GM18867 (cell line): ENCODE data around the gene EPB41L5.
A peak's percentile ranks its signal among the peaks of the same experiment; 100 is the strongest.
"Not testable (repeated sequence)": the region's sequence is repeated elsewhere in the genome, so short reads cannot be mapped to it uniquely, and the experiment has no call there.

ENCODE experiments used
- ATAC-seq: cut with Tn5 transposase; IDR thresholded peaks from one replicate; pipeline ENCODE4 v1.9.1; 2021; ENCODE audit warnings: mild to moderate bottlenecking, moderate library complexity; ENCODE audit not compliant: unreplicated experiment

The EPB41L5 gene

DNA sequence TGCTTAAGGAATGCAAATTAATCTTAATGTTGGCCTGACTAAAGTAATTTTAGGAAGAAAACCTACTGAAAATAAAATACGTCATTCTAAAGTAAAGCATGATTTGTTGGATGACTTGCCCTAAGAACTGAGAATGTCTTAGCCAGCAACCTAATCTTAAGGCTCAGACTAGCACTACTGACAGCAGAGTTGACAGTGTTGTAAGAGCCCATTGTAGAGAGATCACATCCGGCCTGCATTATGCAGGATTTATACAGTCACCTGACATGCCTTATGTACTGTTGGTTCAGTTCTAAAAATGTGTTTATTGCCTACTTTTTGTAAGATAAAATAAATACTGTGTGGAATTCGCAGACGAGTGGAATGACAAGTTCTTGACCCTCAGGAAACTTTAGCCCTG is 128.0 kb downstream of the EPB41L5 start:
- ATAC-seq = no peak

DNA sequence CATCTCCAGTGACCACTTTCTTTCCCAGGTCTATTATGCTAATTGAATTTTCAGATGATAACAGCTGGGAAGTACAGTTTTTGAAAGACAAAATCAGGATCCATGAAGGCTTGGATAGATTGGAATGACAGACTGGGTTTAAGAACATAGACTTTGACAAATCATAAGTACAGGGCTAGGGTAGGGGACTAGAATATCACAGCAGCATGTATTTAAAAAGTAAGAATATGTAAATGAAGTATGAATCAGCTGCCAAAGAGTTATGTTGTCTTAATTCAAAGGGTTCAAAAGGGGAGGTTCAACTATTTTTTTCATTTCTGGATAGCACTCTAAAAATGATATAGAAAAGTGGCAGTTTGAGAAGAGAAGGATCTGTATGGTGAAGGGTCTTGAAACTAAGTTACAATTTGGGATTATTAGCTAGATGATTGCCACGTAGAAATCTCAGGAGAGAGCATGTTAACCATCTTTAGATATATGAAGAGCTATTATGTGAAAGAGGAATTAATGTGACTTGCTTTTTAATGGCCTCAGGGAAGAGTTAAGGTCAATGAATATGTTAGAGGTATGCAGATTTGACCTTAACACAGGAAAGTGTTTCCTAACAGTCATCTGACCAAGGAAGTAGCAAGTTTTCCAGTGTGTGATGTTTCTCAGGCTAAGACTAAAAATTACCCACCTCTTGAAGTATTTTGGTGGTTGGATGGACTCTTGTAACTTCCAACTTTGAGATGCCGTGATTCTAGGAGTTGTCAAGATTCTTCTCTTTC is 128.6 kb downstream of the EPB41L5 start:
- no peak for ATAC-seq

DNA sequence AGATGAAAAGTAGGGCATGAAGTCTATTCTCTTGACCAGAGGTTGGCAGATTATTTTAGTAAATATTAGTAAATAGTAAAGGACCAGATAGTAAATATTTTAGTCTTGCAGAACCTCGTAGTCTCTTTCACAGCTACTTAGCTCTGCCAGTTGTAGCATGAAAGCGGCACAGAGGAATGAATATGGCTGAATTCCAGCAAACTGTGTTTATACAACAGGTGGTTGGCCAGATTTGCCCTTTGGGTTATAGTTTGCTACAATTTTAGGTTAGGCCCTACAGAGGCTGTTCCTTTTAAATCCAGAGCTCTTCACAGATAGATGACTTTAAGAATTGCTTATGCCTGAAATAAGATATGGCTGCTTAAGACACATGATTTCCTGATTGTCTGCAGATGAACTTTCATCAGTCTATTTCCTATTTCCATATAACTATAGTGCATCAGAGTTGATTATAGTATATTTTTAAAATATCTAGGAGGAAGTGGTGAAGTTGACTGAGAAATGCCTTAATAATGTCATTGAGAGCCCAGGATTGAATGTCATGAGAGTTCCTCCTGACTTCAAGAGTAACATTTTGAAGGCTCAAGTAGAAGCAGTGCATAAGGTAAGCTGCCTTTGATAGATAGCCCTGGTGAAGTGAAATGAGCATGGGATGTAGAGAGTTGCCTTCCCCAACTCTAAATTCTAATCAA is 129.8 kb downstream of the EPB41L5 start:
- no peak for ATAC-seq

DNA sequence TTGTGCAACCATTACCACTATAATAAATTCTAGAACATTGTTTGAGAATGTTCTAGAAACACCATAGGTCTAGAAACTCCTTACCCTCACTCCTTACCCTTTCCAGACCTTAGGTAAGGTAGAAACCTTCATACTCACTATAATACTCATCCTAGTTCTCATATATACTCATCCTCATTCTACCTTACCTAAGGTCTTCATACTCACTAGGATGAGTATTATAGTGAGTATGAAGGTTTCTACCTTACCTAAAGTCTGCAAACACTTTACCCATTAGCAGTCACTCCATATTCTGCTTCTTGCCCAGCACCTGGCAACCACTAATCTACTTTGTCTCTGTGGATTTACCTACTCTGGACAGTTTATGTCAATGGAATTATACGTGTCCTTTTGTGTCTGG is 135.4 kb downstream of the EPB41L5 start:
- no peak for ATAC-seq

DNA sequence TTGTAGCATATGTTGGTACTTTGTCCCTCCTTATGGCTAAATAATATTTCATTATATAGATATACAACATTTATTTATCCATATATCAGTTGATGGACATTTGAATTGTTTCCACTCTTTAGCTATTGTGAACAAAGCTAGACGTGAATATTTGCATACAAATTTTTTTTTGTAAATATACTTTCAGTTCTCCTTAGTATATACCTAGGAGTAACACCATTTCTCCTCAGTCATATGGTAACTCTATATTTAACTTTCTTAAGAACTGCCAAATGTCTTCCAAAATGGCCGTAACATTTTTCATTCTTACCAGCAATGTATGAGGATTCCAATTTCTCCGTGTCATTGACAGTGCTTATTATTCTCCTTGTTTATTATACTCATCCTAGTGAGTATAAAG is 135.8 kb downstream of the EPB41L5 start:
- no peak for ATAC-seq

DNA sequence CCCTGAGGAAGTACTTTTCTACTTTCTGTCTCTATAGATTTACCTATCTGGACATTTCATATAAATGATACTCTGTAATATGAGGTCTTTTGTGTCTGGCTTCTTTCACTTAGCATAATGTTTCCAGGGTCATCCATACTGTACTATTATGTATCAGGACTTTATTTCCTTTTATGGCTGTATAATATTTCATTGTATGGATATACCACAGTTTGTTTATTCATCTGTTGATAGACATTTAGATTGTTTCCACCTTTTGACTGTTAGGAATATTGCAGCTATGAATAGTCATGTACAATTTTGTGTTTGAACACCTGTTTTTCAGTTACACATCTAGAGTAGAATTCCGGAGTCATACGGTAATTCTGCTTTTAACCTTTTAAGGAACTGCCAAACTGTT is 136.5 kb downstream of the EPB41L5 start:
- ATAC-seq = no peak

DNA sequence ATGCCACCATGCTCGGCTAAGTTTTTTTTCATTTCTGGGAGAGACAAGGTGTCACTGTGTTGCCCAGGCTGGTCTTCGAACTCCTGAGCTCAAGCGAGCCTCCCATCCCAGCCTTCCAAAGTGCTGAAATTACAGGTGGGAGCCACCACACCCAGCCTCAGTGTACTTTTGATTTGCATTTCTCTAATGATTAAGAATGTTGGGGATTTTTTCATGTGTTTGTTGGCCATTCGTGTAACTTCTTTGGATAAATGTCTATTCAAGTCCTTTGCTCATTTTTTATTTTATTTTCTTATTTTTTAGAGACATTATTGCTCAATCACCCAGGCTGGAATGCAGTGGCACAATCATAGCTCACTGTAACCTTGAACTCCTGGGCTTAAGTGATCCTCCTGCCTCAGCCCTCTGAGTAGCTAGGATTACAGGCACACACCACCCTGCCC is 137.2 kb downstream of the EPB41L5 start:
- no peak for ATAC-seq

DNA sequence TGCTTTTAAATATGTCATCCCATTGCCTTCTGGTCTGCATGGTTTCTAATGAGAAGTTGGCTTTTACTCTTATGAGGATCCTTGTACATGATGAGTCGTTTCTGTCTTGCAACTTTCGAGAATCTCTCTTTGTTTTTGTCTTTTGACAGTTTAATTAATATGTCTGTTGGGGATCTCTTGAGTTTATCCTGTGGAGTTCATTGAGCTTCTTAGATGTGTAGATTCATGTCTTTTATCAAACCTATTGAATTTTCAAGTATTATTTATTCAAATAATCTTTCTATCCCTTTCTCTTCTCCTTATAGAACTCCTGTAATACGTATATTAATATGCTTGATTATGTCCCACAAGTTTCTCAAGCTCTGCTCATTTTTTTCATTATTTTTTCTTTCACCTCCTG is 142.4 kb downstream of the EPB41L5 start:
- no peak for ATAC-seq

DNA sequence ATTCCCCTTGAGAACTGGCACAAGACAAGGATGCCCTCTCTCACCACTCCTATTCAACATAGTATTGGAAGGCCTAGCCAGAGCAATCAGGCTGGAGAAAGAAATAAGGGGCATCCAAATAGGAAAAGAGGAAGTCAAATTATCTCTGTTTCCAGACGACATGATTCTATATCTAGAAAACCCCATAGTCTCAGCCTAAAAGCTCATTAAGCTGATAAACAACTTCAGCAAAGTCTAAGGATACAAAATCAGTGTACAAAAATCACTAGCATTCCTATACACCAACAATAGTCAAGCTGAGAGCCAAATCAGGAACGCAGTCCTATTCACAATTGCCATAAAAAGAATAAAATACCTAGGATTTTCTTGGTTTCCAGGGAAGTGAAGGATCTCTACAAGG is 145.8 kb downstream of the EPB41L5 start:
- ATAC-seq = not testable (repeated sequence)

DNA sequence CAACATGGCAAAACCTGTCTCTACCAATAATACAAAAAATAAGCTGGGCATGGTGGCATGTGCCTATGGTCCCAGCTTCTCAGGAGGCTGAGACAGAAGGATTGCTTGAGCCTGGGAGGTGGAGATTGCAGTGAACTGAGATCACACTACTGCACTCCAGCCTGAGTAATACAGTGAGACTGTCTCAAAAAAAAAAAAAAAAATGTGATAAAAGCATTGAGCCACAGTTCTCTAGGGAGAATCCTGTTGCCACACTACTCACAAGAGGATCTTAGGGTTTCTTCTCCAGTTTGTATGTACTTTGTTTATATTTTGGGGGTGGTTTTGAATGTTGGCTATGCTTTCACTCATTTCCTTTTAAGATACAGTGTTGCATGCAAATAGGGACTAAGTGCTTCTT is 148.3 kb downstream of the EPB41L5 start:
- no peak for ATAC-seq

DNA sequence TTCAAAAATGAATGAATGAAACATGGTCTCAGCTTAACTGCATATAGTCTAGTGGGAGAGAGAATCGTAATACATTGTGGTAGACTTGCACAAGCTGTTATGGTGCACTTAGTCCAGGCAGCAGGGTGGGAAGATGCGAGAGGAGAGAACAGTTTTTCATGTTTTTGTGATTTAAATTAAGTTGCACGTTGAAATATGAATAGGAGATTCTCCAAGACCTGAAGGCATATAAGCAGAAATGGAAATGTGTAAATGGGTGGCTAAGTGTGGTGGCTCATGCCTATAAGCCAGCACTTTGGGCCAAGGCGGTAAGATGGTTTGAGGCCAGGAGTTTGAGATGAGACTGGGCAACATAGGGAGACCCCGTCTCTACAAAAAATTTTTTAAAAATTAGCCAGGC is 149.8 kb downstream of the EPB41L5 start:
- no peak for ATAC-seq

DNA sequence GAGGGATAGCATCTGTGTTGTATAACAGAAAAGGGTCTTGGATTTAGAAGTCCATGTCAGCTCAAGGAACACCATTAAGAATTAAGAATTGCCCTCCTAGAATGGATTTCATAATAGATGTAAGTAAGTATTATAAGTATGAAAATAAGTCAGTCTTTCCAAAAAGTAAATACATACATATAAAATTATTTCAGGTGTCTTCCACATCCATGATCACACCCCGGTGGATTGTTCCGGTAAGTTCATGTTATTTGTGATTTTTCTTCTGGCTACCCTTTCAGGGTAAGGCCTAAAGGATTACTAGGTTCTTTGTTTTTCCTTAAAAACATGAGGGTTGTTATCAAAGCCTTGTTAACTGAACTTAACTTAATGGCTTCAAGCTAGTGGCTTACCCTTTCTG is 154.4 kb downstream of the EPB41L5 start:
- no peak for ATAC-seq

DNA sequence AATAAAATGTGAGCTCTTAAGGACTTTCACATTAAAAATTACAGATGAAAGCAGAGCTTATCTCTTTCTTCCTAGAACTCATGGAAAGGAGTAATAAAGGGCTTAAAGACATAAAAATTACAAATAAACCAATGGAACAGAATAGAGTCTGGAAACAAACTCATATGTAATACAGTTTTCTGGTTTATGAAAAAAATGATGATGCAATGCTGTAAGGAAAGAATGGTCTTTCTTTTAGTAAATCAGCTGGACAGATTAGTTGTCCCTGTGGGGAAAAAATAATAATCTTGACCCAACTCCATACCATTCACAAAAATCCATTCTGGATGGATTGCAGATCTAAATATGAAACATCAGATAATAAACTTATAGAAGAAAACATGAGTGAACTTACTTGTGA is 156.1 kb downstream of the EPB41L5 start:
- ATAC-seq = no peak

DNA sequence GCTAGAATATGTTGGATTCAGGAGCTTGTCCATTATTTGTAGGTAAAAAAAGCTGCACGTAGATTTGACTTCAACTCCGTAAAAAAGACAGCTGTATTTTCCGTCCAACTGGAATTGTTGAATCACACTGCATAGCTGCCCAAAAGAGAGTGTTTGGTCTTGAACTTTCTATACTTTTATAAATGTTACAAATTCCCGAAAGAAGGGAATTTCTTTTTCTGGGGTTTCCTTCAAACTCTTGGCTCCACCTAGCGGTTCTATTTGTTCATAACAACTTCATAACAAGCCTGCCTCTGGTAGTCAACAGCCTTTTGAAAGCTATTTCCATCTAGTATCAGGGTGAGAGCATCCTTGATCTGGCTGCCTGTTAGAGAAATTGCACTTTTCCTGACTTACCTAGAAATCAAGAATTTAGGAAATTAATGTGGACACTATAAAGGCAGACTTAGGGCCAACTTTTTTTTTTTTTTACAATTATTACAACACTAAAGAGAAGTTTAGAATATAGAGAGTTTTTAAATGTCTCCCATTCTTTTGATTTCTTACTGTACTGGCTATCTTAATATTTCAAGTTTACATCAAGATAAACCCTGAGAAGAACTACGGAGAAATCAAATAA is 162.2 kb downstream of the EPB41L5 start:
- ATAC-seq = no peak

DNA sequence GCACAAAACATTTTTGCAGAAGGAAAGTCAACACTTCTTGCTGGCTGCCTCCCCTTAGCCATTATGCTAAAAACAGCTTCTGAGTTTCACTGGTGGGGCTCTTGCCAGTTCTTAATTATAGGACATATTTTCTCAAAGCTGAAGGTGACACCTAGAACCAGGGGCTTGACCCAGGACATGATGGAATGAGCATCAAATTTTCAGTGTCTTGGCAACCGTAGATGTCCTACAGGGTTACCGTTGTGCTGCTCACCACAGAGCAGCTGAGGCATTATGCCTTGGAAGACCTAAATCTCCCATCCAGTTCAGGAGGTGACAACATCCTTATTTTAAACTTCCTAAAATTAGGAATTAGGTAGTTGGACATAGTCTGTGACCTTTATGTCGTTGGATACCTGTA is 163.6 kb downstream of the EPB41L5 start:
- no peak for ATAC-seq

DNA sequence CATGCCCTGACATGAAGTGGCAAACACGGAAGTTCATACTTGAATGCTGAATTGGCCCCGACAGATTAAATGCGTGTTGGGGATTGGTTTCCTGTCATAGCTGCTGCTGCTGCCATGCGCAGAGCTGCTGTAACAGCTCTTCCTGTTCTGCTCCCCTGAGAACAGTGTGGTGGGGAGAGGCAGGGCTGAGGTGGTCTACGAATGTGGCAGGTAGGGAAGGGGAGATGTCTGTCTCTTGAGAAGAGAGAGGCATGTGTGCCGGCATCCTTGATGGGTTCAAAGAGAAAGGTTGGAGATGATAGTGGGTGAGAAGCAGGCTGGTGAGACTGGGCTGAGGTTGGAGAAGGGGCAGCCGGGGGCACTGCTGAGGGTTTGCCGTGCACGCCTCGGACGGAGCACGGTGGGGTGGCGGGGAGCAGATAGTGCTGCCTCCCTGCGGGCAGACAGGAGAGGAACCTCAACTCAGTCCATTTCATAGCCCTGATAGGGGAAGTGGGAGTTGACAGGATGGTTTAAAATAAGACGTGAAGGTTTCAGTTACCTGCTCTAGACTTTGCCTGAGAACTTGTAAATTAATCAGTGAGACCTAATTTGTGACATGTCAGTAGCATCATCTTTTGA is 164.2 kb downstream of the EPB41L5 start:
- peak; percentile 98 for ATAC-seq

DNA sequence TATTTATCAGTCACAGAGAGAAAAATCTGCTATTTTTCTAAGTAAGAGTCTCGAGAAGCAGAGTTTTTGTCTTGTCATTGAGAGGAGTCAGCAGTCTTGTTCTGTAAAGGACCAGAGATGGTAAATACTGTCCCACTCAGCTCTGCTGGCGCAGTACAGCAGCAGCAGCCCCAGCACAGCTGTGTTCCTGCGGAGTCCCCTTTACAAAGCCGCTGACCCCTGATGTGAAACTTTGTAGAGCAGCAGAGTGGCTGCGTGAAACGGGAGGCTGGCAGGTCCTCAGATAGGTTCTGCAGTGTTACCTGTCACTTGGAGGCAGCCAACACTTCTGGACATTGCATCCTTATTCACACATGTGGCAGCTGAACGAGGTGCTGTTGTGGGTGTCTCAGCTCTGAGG is 165.1 kb downstream of the EPB41L5 start:
- no peak for ATAC-seq

DNA sequence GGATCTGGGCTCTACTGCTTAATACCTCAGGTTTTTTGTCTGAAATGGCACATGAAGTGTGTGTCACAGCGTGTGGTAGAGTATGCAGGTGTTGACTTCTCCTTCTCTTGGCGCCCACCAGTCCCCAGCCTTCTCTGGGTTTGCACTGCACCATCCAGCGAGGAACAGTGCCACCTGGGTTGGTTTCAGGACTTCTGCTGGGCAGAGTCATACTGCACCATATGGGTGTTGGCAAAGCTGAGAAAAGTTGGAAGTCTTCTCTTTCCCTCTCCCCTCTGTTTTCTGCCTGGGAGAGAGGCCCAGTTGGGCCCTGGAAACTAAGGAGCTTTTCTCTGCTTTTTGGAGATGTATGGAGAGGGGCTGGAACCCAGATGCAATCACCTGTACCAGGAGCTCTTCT is 166.5 kb downstream of the EPB41L5 start:
- ATAC-seq = no peak

DNA sequence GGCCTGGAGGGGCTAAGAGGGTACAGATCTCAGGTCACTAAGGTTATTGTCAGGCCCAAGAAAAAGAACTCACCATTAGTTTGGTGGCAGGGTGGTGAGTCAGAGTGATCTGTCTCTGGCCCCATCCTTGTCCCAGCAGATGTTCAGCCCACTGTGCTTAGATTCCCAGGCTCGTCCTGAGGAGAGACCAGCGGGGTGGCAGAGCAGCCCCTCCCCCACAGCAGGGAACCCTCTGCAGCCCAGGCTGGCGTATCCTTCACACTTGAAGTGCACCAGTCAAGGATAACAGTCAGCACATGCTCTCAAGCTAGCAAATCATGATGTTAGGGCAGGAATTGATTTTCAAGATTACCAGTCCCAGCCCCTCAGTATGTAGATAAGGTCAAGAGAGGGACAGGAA is 167.2 kb downstream of the EPB41L5 start:
- ATAC-seq = no peak

DNA sequence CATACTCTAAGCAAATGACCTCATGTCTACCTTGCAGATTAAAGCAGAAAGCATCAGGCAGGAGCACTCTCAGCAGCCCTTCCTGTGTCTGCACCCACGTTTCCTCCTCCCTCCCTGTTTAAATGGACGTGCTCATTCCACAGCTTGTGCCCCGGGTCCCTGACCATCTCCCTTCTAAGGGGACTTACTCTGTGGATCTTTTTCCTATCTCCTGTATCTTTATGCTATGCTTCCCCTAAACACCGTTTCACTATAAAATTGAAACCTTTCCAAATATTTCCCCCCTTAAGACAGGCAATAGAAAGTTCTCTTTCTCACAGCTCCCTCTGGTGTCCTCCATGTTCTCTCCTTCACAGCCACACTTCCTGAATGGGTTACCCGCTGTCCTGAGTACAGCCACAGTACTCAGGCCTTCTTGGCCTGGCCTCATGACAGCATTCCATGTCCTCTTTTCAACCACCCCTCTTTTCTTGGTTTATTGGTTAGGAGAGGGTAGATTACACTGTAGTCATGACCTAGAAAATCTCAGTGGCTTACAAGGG is 169.2 kb downstream of the EPB41L5 start:
- no peak for ATAC-seq

DNA sequence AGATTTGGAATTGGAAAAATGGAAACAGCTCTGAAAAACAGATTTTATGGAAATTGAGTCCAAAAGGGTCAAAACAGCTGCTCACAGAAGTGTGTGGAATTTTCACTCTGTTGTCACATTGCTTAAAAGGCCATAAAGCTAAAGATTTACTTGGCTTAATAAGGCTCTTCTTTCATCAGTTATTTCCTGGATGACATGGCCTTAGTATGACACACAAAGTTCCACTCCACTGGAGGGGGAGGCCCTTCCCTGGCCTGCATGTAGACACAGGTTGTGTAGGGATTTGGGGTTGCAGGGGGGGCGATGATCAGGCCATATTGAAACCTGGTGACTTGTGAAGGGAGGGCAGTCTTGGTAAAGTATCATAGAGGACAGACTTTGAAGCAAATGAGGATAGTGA is 176.3 kb downstream of the EPB41L5 start:
- no peak for ATAC-seq
